ENCODE data around the gene NAA16. TPM values are rescaled to one million over a fixed set of nuclear protein-coding genes. Genes with fewer than 3 reads are reported as not detected.

NAA16 gene
- total and polyA plus RNA-seq, 2 experiments from 2014 or later: 10.7 to 16.2 TPM

DNA sequence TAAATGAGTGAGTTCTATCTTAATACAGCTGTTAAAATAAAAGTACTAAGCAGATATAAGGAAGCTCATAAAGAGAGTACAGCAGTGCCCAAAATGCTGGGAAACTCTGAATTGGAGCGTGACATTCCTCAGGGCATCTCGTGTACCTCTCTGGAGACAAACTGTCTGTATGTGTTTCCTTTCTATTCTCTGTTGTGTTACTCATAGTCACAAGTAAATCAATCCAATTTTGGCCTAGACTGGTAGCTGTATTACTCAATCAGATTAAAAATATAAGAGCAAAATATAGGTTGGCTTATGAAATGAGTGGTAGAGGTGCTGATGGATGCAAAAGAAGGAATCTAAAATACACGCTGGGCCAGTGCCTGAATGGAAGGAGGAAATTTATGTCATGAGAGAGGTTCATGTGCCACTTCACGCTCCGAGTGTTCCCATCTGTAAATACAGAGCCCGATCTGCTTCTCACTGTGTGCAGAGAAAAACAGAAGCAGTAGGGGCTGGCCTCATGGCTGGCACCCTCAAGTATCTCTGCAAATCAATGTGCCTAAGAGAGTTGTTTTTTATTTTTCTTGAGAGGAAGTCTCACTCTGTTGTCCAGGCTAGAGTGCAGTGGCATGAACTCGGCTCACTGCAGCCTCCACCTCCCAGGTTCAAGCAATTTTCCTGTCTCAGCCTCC, 87.6 kb downstream of the NAA16 start:
- Histone ChIP-seq H3K27me3 (no peaks in the 10 kb centered on the region), H3K9me2 (replicated peaks; ENCODE audit: insufficient read depth) (no peaks in the 10 kb centered on the region), H3K4me1 (ENCODE audit: insufficient read depth) (no peaks in the 10 kb centered on the region), H3K9me3 (ENCODE audit: low read depth) (no peaks in the 10 kb centered on the region), H4K20me1 (ENCODE audit: insufficient read depth, poor library complexity, severe bottlenecking) (no peaks in the 10 kb centered on the region), H3K36me3 (replicated peaks; ENCODE audit: insufficient read depth, low read depth) (no peaks in the 10 kb centered on the region), H2AFZ (no peak overlapping the region), H3K4me2 (no peak overlapping the region), H3K27ac (no peak overlapping the region), H3K4me3 (no peak overlapping the region), H3K79me2 (no peaks in the 10 kb centered on the region)
- TF ChIP-seq EZH2 (IDR thresholded peaks at IDR 0.05; ENCODE audit: borderline replicate concordance) (no peak), EZH2phosphoT487 (IDR thresholded peaks at IDR 0.05; ENCODE audit: low read depth, severe bottlenecking, unreplicated experiment) (no peak), CTCF (IDR thresholded peaks at IDR 0.05; ENCODE audit: poor library complexity) (no peak)
- DNase-seq (ENCODE audit: low spot score): no peak
- 87% methylated on average over 7 of the region's 7 CpGs for WGBS (ENCODE audit: low lambda C conversion rate, missing lambda C conversion rate)

DNA sequence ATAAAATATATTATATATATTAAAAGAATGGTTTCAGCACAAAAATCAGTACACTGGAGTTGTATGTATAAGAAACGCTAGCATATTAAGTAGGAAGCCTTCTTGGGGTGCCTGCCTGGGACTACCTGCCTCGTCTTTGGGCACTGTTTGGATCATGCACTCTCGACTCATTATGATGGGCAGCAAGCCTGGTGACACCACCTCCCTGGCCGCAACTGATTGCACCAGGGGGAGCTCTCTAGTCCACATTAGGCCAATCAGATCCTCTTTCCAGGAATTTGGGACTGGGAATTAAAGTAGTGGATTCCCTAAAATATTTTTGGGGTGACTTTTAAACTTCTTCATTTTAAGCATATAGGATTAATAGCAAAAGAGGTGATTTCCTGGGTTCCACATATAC, 90.3 kb downstream of the NAA16 start:
- Histone ChIP-seq H3K36me3 (replicated peaks; ENCODE audit: insufficient read depth, low read depth) (no peaks in the 10 kb centered on the region), H3K9me3 (ENCODE audit: low read depth) (no peaks in the 10 kb centered on the region), H3K27ac (no peak overlapping the region), H2AFZ (no peak overlapping the region), H3K9me2 (replicated peaks; ENCODE audit: insufficient read depth) (no peaks in the 10 kb centered on the region), H3K4me3 (no peak overlapping the region), H4K20me1 (ENCODE audit: insufficient read depth, poor library complexity, severe bottlenecking) (no peaks in the 10 kb centered on the region), H3K4me2 (no peak overlapping the region), H3K27me3 (no peaks in the 10 kb centered on the region), H3K79me2 (no peaks in the 10 kb centered on the region), H3K4me1 (ENCODE audit: insufficient read depth) (no peaks in the 10 kb centered on the region)
- TF ChIP-seq EZH2phosphoT487 (IDR thresholded peaks at IDR 0.05; ENCODE audit: low read depth, severe bottlenecking, unreplicated experiment): no peak
- TF ChIP-seq EZH2 (IDR thresholded peaks at IDR 0.05; ENCODE audit: borderline replicate concordance): no peak
- no peak for TF ChIP-seq CTCF (IDR thresholded peaks at IDR 0.05; ENCODE audit: poor library complexity)
- DNase-seq (ENCODE audit: low spot score): no peak
- WGBS (ENCODE audit: low lambda C conversion rate, missing lambda C conversion rate): 93% methylated on average over 4 of the region's 4 CpGs

DNA sequence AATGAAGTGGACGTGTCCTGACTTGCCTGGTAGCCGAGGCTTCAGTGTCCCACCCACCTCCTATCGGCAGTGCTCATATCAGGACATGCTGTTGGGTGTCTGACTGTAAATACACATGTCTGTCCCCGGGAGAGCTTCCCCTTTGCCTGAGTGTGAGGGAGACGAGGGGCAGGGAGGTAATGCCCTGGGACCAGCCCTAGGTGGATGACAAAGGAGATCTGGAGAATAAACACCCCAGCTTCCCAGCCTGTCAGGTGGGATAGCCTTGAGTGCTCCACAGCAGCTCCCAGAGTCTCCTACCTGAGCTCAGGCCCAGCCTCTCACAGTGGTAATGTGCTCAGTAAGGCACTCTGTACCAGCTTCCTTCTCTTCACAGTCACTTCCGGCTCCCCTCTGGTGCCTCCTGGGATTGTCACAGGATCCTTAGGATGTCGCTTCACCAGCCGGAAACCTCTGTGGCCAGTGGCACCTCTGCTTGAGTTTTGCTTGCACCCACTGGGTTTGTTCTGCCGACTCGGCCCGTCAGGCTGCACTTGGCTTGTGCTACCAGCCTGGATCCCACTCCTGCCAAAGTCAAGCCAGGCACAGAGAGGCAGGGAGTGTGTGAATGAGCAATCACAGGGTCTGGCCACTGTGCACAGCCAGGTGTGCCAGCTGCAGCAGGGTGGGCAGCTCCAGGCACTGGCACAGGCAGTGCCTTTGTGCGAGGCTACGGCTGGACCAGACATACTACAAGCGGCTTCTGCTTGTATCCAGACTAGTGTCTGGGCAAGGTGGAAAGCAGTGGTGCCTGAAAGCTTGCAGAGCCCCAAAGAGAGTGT, 91.8 kb downstream of the NAA16 start:
- no peak for DNase-seq (ENCODE audit: low spot score)
- H3K9me2 ChIP-seq (replicated peaks; ENCODE audit: insufficient read depth): no peaks in the 10 kb centered on the region
- no peaks in the 10 kb centered on the region for H3K27me3 ChIP-seq
- H3K9me3 ChIP-seq (ENCODE audit: low read depth): no peaks in the 10 kb centered on the region
- TF ChIP-seq EZH2phosphoT487 (IDR thresholded peaks at IDR 0.05; ENCODE audit: low read depth, severe bottlenecking, unreplicated experiment) (no peak), EZH2 (IDR thresholded peaks at IDR 0.05; ENCODE audit: borderline replicate concordance) (no peak), CTCF (IDR thresholded peaks at IDR 0.05; ENCODE audit: poor library complexity) (no peak)
- H3K36me3 ChIP-seq (replicated peaks; ENCODE audit: insufficient read depth, low read depth): no peaks in the 10 kb centered on the region
- no peak overlapping the region for H3K27ac ChIP-seq
- H3K4me2 ChIP-seq: no peak overlapping the region
- H3K4me1 ChIP-seq (ENCODE audit: insufficient read depth): no peaks in the 10 kb centered on the region
- H4K20me1 ChIP-seq (ENCODE audit: insufficient read depth, poor library complexity, severe bottlenecking): no peaks in the 10 kb centered on the region
- no peak overlapping the region for H2AFZ ChIP-seq
- WGBS (ENCODE audit: low lambda C conversion rate, missing lambda C conversion rate): 83% methylated on average over 14 of the region's 14 CpGs
- H3K4me3 ChIP-seq: no peak overlapping the region
- H3K79me2 ChIP-seq: no peaks in the 10 kb centered on the region
